ENCODE data around the gene RAB3D.
"Not testable (repeated sequence)": the region's sequence is repeated elsewhere in the genome, so short reads cannot be mapped to it uniquely, and the experiment has no call there.

The RAB3D gene

GRCh38 chr19:11338569-11339253, 746 bp downstream of the RAB3D start:
- DNase-seq (ENCODE audit: low read depth, low spot score) = no peak

GRCh38 chr19:11338121-11338520, 1.3 kb downstream of the RAB3D start:
- DNase-seq (ENCODE audit: low read depth, low spot score) = no peak

- no peak for DNase-seq (ENCODE audit: low read depth, low spot score)
Measured at GRCh38 chr19:11337080-11337479, 2.4 kb downstream of the RAB3D start.

- DNase-seq (ENCODE audit: low read depth, low spot score) = no peak
Measured at GRCh38 chr19:11335449-11336146, 3.9 kb downstream of the RAB3D start.

- DNase-seq (ENCODE audit: low read depth, low spot score) = not testable (repeated sequence)
Measured at GRCh38 chr19:11333838-11334237, 5.6 kb downstream of the RAB3D start.

GRCh38 chr19:11332822-11333221, 6.6 kb downstream of the RAB3D start:
- no peak for DNase-seq (ENCODE audit: low read depth, low spot score)

- no peak for DNase-seq (ENCODE audit: low read depth, low spot score)
Measured at GRCh38 chr19:11331502-11331901, 8.0 kb downstream of the RAB3D start.

- no peak for DNase-seq (ENCODE audit: low read depth, low spot score)
Measured at GRCh38 chr19:11330127-11330526, 9.3 kb downstream of the RAB3D start.

GRCh38 chr19:11325544-11325943, 13.9 kb downstream of the RAB3D start:
- DNase-seq (ENCODE audit: low read depth, low spot score) = no peak

GRCh38 chr19:11324748-11325389, 14.6 kb downstream of the RAB3D start:
- DNase-seq (ENCODE audit: low read depth, low spot score) = no peak

GRCh38 chr19:11324079-11324661, 15.3 kb downstream of the RAB3D start:
- no peak for DNase-seq (ENCODE audit: low read depth, low spot score)

- DNase-seq (ENCODE audit: low read depth, low spot score) = no peak
Measured at GRCh38 chr19:11323601-11324078, 15.8 kb downstream of the RAB3D start.

- DNase-seq (ENCODE audit: low read depth, low spot score) = no peak
Measured at GRCh38 chr19:11322269-11323024, 17.0 kb downstream of the RAB3D start.

- DNase-seq (ENCODE audit: low read depth, low spot score) = no peak
Measured at GRCh38 chr19:11321191-11322126, 18.0 kb downstream of the RAB3D start.

GRCh38 chr19:11320278-11320995, 19.0 kb downstream of the RAB3D start:
- not testable (repeated sequence) for DNase-seq (ENCODE audit: low read depth, low spot score)

GRCh38 chr19:11306337-11306736, 33.1 kb downstream of the RAB3D start:
- no peak for DNase-seq (ENCODE audit: low read depth, low spot score)

- no peak for DNase-seq (ENCODE audit: low read depth, low spot score)
Measured at GRCh38 chr19:11304936-11305335, 34.5 kb downstream of the RAB3D start.

- DNase-seq (ENCODE audit: low read depth, low spot score) = no peak
Measured at GRCh38 chr19:11300811-11301120, 38.7 kb downstream of the RAB3D start.

GRCh38 chr19:11299946-11300810, 39.3 kb downstream of the RAB3D start:
- DNase-seq (ENCODE audit: low read depth, low spot score) = no peak

All from activated naive CD8-positive, alpha-beta T cell treated with anti-CD3 and anti-CD28 coated beads, Interleukin-2, amount 50 U/mL, for 16 hours (primary cell).